Articular chondrocyte of knee joint (primary cell): ENCODE measurements around the gene GRK3. TPM values are rescaled to one million over a fixed set of nuclear protein-coding genes. Genes with fewer than 3 reads are reported as not detected.

Source experiments
- small RNA-seq: library from RNA; depleted of rRNA; stranded (forward); fragments of <200 nt; gene quantifications from one replicate; pipeline ENCODE3, GENCODE V24; 2012
- total RNA-seq: library from RNA; depleted of rRNA; stranded (reverse); fragments of >200 nt; gene quantifications from 2 replicates; pipeline ENCODE4 v1.2.3, GENCODE V29; 2012

GRK3 gene
- 1.7 and 2.2 TPM in 2 replicates for total RNA-seq

DNA sequence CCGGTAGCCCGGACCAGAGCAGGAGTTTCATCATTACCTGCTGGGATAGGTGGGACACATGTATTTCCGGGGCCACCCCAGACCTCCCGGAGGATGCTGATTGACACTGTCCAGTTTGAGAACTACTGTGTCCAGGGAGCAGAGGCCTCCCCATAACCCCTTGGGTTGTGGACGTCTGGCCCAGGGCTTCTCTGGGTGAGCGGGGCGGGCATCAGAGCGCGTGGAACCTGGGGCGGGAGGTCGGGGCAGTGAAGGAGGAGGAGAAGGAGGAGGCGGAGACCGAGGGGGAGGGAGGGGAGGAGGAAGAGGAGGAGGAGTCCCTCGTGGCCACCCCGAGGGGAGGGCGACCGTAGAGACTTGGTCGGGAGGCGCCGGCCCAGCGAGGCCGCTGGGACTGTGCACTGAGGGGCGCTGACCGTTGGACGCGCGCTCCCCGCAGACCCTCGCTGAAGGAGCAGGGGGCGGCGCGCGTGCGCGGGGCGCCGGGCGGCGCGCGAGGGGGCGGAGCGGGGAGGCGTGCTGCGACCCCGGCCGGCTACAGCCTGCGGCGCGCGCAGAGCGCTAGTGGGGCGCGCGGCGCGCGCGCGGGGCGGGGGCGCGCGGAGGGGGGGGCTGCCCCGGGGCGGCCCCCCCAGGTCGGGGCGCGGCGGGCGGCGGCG lies at the start of gene GRK3:
TSS of gene GRK3 (plus strand) at position 356 of the 659 bp plus-strand sequence. CDS start 366 bp downstream, outside the sequence.

DNA sequence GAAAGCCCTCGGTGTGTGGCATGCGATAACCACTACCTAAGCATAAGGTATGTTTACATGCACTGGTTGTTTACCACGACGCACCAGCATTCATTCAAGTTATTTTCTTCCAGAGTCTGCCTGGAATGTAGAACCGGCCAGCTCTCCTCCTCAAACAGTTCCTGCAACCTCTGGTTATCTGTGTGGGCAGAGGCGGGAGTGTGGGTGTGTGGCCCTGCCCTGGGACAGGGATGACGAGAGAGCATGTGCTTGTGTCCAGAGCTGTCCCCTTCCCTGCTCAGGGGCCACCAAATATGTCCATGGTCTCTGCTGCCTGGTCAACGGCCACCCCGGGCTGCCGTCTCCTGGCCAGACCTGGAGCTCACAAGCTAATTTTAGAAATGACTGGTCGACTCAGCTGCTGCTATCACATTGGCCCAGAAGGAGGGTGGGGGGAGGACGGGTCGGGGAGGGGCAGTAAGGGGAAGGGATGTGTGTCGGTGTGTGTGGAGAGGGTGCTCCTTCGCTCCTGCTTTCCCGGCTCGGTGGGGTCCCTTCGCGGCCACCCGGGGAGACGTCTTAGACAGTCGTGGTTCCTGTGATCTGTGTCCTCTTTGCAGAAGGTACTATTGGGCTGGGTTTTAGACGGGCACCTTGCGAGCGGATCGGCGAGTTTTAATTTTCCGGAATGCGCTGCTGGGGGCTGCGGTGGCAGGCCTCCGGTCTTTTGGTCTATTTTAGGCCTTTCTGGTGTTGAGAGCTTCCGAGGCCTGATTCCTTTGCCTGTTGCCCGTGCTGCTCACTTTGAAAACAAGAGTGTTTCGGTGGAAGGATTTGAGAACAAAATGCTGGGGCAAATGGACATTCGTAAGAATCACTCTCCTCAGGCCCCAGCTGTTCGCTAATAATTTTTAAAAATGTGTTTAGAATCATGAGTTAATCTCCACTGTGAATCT lies 177.5 kb downstream of the GRK3 start, which contains the start of gene MYO18B:
TSS of gene MYO18B (plus strand) at position 497 of the 935 bp plus-strand sequence. CDS start 18,905 bp downstream, outside the sequence.

Small RNA genes within 50 kb of the gene (small RNA-seq; reads per million reads assigned to genes)
- gene RNA5SP494 = not detected

Other genes with a start within 250 kb of the GRK3 start
- under 0.01 and 0.22 TPM in 2 replicates for gene MYO18B, start 177.5 kb downstream of the GRK3 start, total RNA-seq